Measurements from ENCODE around the gene DAAM2.

The DAAM2 gene

DNA sequence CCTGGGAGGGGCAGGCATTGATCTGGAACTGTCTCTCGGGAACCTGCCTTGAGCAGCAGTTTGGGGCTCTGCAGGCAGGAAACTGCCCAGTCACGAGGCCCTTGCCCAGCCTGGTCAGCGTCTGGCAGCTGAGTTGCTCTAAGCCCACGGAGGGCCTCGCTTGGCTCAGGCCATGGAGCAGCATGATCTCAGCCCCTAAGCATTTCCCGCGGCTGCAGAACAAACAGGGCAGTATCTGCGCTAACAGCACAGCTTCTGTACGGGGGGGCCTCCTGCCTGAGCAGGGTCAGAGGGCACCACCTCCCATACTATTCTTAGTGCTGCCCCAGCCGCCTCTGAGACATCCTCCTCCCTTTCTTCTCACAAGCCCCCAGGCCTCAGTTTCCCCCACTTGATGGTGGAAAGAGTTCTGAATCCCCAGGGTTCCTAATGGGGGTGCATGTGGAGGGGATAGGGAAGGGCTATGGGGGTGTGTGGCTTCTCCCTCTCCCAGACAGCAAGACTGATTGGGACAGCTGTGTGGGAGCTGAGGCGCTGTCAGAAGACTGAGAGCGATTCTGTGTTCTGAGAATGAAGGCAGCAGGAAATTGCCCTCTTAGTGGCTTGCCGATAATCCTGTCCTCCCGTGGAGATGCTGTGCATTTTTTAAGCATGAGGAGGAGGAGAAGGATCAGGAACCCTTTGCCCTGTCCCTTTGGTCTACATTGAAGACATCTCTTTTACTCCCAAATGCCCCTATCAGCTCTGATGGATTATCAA lies 95.7 kb downstream of the DAAM2 start:
- no peak for DNase-seq (ENCODE audit: low read depth)

- DNase-seq (ENCODE audit: low read depth): no peak
These were observed 97.1 kb downstream of the DAAM2 start for GRCh38 chr6:39889229-39889628.

GRCh38 chr6:39891353-39891752 lies 99.2 kb downstream of the DAAM2 start:
- no peak for DNase-seq (ENCODE audit: low read depth)

DNA sequence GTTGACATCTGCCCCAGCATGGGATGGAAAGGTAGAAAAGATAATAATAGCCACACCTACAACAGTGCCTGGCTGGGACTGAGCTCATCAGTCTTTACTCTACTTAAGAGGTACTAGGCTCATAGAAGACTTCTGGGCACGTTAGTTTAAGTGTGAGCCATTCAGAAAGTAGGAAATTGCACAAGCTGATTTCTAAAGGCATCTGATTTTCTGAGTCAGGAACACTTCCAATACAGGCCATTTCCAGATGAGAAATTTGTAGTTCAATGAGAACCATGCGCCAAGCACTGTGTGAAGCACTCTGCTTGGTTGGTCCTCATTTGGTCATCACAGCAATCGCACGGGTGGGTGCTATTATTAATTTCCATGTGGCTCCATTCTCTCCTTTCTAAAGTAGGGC lies 99.8 kb downstream of the DAAM2 start:
- DNase-seq (ENCODE audit: low read depth): no peak

- no peak for DNase-seq (ENCODE audit: low read depth)
These were observed 100.4 kb downstream of the DAAM2 start for GRCh38 chr6:39892490-39893129.

DNA sequence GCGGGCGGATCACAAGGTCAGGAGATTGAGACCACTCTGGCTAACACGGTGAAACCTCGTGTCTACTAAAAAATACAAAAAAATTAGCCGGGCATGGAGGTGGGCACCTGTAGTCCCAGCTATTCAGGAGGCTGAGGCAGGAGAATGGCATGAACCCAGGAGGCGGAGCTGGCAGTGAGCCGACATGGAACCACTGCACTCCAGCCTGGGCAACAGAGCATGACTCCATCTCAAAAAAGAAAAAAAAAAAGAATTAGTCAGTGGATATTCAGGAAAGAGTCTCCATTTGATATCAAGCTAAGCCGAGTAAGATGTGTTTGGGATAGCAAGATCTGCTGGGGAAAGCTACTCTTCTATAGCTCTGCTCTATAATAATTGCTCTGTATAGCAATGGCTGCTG lies 101.1 kb downstream of the DAAM2 start:
- no peak for DNase-seq (ENCODE audit: low read depth)

GRCh38 chr6:39896701-39897100 lies 104.5 kb downstream of the DAAM2 start:
- DNase-seq (ENCODE audit: low read depth): no peak

DNA sequence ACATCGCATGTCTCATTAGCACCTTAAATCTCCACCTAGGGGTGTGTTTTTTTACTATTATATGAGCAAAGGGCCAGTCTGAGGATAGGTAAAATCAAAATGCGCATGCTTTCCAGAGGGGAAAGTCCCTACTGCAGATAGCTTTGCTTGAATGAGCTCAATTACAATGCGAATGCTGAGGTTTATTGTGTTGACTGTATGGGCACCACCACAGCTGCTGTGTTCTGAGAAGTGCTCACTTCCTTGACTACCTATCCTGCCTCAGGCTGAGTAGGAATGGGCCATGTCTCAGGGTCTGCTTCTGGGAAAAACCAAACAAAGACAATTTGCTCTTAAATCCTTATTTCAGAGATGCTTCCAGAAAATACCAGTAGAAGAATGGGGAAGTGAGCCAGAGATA lies 105.5 kb downstream of the DAAM2 start:
- no peak for DNase-seq (ENCODE audit: low read depth)

- DNase-seq (ENCODE audit: low read depth): no peak
These were observed 106.4 kb downstream of the DAAM2 start for GRCh38 chr6:39898625-39899024.

GRCh38 chr6:39899554-39900295 lies 107.5 kb downstream of the DAAM2 start:
- DNase-seq (ENCODE audit: low read depth): no peak

DNA sequence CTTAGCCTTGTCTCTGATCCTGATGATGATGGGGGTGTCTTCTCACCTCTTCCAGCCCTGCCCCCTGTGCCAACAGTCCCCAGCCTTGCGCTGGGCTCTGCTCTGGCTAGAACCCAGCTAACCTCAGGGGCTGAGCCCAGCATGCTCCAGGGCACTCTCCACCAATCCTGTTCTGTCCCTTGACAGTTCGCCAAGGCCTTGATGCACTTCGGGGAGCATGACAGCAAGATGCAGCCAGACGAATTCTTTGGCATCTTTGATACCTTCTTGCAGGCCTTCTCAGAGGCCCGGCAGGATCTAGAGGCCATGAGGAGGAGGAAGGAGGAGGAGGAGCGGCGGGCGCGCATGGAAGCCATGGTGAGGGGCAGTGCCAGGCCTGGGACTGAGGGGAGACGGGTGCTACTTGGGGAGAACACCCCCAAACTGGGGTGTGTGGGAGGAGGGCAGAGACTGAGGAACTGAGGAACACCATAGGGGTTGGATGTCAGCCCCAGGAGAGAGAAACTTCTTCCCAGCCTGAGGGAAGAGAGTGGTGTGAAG lies 109.0 kb downstream of the DAAM2 start:
- no peak for DNase-seq (ENCODE audit: low read depth)

DNA sequence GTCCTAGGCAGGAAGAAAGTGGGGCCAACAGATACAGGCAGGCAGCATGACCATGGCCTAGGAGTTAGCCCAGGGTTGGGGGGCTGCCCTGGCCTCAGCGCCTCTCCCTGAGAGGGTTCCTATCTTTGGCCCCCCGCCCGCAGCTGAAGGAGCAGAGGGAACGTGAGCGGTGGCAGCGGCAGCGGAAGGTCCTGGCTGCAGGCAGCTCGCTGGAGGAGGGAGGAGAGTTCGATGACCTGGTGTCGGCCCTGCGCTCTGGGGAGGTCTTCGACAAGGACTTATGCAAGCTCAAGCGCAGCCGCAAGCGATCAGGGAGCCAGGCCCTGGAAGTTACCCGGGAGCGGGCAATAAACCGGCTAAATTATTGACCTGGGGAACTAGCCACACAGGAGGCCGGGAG lies 109.5 kb downstream of the DAAM2 start:
- no peak for DNase-seq (ENCODE audit: low read depth)

- DNase-seq (ENCODE audit: low read depth): no peak
These were observed 110.0 kb downstream of the DAAM2 start for GRCh38 chr6:39902136-39902535.

GRCh38 chr6:39902786-39903465 lies 110.8 kb downstream of the DAAM2 start:
- DNase-seq (ENCODE audit: low read depth): no peak

DNA sequence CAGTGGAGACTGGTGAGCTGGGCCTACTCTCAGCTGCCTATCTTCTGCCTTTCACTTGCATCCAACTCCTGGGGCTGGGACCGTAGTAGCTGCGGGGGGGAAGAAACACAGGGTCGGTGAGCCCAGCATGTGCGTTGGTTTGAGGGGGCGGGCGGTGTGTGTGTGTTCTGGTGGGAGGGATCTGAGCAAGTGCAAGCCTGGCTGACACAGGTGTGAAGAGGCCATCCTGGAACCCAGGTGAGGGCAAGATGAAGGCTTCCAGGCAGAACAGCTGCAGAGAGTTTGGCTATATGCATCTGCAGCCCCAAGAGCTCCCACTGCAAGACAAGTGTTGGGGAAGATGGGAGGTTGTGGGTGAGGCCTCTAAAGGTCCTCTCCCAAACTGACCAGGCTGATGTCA lies 111.5 kb downstream of the DAAM2 start:
- DNase-seq (ENCODE audit: low read depth): no peak

DNA sequence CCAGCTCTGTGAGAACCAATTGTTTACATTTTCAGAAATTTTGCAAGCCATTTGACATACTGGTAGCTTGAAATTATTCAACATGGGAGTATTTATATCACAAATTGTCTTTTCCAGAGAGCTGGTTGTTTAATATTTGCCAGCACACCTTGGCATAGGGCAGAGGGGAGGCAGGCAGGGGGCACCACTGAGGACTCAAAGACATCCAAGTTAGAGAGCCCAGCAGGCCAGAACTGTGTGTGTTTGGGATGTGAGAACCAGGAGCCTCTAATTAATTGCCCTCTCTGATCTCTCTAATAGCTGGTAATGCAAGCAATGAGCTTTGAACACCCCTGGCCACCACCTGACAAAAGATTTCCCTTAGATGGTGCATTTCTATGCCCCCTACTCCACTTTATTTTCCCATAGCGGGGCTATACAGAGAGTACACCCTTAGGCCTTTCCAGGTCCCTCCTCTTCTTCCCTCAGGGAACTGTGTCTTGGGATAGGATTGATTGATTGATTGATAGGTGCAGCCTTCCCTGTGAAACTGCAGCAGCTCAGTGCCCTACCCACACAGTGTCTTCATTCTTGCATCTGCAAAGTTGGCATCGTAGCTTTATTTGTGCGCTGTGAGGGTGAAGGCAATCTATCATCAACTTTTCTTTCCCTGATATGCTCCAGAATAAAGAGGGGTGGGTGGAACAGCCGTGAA lies 112.9 kb downstream of the DAAM2 start:
- no peak for DNase-seq (ENCODE audit: low read depth)

DNA sequence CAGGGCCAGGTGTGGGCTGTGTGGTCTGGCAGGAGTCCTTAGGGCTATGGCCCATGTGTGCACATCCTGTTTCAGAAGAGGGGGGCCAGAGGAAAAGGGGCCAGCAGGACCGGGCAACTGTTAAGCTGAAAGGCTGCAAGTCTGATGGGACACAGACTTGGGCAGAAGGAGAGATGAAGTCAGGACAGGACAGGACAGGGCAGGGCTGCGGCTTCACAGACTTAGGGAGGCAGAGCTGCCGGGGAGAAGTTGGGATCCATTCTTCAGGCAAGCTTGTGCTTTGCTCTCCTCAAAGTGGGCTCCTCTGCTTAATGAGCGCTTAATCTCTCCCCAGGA lies 113.4 kb downstream of the DAAM2 start:
- no peak for DNase-seq (ENCODE audit: low read depth)

DNA sequence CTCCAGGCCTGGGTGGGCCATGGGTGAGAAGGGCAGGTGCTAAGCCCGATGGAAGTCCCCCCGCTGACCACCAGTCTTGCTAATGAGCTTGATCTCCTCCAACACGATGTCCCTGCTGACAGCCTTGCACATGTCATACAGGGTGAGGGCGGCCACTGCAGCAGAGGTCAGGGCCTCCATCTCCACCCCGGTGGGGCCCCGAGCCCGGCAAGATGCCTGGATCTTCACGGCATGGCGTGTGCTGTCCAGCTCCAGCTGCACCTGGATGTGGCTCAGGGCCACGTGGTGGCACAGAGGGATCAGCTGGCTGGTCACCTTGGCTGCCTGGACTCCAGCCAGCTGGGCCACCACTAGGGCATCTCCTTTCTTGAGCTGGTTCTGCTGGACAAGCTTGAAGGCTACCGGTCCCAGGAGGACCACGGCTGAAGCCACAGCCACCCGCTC lies 114.2 kb downstream of the DAAM2 start:
- no peak for DNase-seq (ENCODE audit: low read depth)

GRCh38 chr6:39907871-39908575 lies 115.8 kb downstream of the DAAM2 start:
- no peak for DNase-seq (ENCODE audit: low read depth)

GRCh38 chr6:39908838-39909583 lies 116.8 kb downstream of the DAAM2 start:
- no peak for DNase-seq (ENCODE audit: low read depth)
